SH-SY5Y (cell line): Measurements from ENCODE around the gene FREY1.

Experiments
- GATA2 ChIP-seq: IDR thresholded peaks from 2 replicates; pipeline ENCODE4 v1.6.1; 2011; ENCODE audit warnings: mild to moderate bottlenecking, low read depth, low read length
- GATA3 ChIP-seq: IDR thresholded peaks from 2 replicates; pipeline ENCODE4 v1.6.1; 2011; ENCODE audit warnings: low read depth, mild to moderate bottlenecking, low read length, moderate library complexity

DNA sequence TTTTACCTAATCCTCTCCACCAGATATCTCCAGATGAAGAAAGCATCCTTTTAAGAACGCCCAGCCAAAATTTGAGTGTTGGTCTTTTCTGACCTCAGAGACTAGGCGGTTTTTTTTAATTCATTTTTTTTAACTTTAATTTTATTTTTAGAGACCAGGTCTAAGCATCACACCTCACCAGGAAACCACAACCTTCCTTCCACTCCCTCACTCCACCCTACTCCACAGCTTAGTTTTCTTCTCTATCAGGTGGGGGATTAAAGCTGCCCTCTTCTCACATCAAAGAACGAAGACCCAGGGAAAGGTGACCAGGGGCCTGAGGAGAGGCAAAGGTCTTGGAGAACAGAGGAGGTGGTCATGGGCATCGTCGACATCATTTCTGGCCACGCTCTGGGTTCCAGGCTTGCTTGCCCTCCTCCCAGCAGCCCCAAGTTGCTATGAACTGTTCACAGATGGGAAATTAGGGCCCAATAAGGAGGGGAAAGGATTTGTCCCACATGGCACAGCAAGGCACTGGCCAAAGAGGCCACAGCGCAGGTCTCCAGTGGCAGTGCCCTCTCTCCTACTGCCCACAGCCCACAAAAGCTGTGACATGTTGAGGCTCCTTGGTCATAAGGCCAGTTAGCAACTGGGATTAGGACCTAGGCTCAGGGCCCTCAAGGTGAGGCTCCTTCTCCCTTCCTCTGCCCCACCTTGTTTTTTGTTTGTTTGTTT lies 12.0 kb upstream of the FREY1 start:
- TF ChIP-seq GATA2 (no peak), GATA3 (no peak)
